ENCODE results near the gene BTBD2. TPM values are rescaled to one million over a fixed set of nuclear protein-coding genes. Genes with fewer than 3 reads are reported as not detected.
A peak's percentile ranks its signal among the peaks of the same experiment; 100 is the strongest.

BTBD2 gene
- total and polyA plus RNA-seq, 2 of the 13 experiments (the other 11 are each of a cell fraction or from before 2014, with no cell fraction given) = 28.1 to 45.3 TPM

DNA sequence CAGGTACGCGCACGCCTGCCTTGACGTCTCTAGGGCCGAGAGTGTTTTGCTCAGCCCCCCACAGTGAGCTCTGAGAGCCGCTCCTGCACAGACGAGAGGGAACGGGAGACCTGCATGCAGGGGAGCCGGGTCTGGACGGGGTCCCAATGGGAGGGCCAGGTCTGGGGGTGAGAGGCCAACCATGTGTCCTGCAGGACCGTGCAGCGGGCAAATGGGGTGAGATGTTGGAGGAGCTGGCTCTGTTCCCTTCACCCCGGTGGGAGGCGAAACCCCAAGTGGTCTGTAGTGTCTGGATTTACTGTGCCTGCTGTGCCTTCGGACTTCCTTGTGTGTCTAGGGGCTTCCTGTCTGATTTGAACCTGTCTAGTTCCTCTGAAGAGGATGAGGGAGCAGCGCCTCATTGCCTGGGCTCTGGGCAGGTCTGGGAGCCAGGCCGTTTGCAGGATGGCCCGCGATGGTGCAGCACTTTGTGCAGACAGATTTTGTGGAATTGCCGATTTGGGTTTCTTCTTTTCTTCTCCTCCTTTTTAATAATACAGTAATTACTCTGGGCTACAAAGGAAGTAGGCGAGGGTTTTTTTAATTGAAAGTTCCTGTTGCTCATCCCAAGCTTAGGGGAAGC lies 72.5 kb downstream of the BTBD2 start:
- FAIRE-seq = no peak
- CTCF ChIA-PET (ENCODE audit: low intra/inter-chr PET ratio, low total read pairs) = no interaction called here
- POLR2A ChIA-PET = interaction anchor here (0.6 kb wide), 2 partner anchors 43 to 211 kb away, joined by 3 read pairs; no protein-coding TSS in a partner anchor
- H3K4me2 ChIP-seq (ENCODE audit: low read depth, low read length) = peak overlapping the region; percentile 97
- peak overlapping the region; percentile 76 for H3K9ac ChIP-seq (ENCODE audit: insufficient read depth, low read depth, low read length)
- peaks cover 51% of the 10 kb centered on the region for H3K79me2 ChIP-seq (ENCODE audit: insufficient read depth, low read length)
- H3K36me3 ChIP-seq (replicated peaks in 1 of 2; ENCODE audit: control insufficient read depth in 1 of 2, insufficient read depth in 2 of 2, low read length in 2 of 2) = peaks cover 0 to 5% of the 10 kb centered on the region in 2 experiments; a peak in 1 of 5 replicates
- H3K9me3 ChIP-seq (ENCODE audit: low read length) = no peaks in the 10 kb centered on the region
- peak; percentile 2; the same call in 2 of the 3 replicates for ATAC-seq
- 40% methylated on average over 7 of the region's 21 CpGs for WGBS (ENCODE audit: low lambda C conversion rate)
- DNase-seq (ENCODE audit: low spot score) = no peak
- peak overlapping the region; percentile 84 for H3K27ac ChIP-seq (ENCODE audit: extremely low read length, insufficient read depth, low read length)
- no peak overlapping the region for H2AFZ ChIP-seq (ENCODE audit: low read length)
- BruUV-seq (replicated peaks) = no TSS peak
- peak overlapping the region; percentile 87 to 95 (median 95) for H3K4me3 ChIP-seq (replicated peaks in 1 of 3; ENCODE audit: insufficient read depth in 1 of 3, low read depth in 2 of 3, low read length in 3 of 3)
- no peaks in the 10 kb centered on the region; a peak in 1 of 5 replicates for H3K27me3 ChIP-seq (ENCODE audit: control insufficient read depth in 1 of 2, insufficient read depth in 2 of 2, low read length in 2 of 2)
- intact Hi-C loops (cut with micrococcal nuclease; ENCODE audit: unreplicated experiment) (no loop called here), in situ Hi-C loops (cut with HindIII; ENCODE audit: extremely low pct_ligation_motif_present, low pct_unique_long_range_greater_than_20kb) (no loop called here)
- TF ChIP-seq ZNF607 (CRISPR knock-in tag; IDR thresholded peaks at IDR 0.05; ENCODE audit: borderline replicate concordance) = no peak
- no peak for TF ChIP-seq CREB1 (IDR thresholded peaks at IDR 0.05)
- TF ChIP-seq CREB1 (CRISPR knock-in tag; IDR thresholded peaks at IDR 0.05) = no peak
- no peak for TF ChIP-seq SRY (CRISPR knock-in tag; IDR thresholded peaks at IDR 0.05)
- no peak for TF ChIP-seq GTF2F1 (IDR thresholded peaks at IDR 0.05; ENCODE audit: low read length)
- TF ChIP-seq ZKSCAN8 (CRISPR knock-in tag; IDR thresholded peaks at IDR 0.05; ENCODE audit: borderline replicate concordance) = no peak
- no peak for TF ChIP-seq ZNF234 (CRISPR knock-in tag; conservative IDR thresholded peaks at IDR 0.05)
- TF ChIP-seq, protein P1, sequence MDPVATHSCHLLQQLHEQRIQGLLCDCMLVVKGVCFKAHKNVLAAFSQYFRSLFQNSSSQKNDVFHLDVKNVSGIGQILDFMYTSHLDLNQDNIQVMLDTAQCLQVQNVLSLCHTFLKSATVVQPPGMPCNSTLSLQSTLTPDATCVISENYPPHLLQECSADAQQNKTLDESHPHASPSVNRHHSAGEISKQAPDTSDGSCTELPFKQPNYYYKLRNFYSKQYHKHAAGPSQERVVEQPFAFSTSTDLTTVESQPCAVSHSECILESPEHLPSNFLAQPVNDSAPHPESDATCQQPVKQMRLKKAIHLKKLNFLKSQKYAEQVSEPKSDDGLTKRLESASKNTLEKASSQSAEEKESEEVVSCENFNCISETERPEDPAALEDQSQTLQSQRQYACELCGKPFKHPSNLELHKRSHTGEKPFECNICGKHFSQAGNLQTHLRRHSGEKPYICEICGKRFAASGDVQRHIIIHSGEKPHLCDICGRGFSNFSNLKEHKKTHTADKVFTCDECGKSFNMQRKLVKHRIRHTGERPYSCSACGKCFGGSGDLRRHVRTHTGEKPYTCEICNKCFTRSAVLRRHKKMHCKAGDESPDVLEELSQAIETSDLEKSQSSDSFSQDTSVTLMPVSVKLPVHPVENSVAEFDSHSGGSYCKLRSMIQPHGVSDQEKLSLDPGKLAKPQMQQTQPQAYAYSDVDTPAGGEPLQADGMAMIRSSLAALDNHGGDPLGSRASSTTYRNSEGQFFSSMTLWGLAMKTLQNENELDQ (CRISPR knock-in tag; IDR thresholded peaks at IDR 0.05; ENCODE audit: borderline replicate concordance) = no peak
- TF ChIP-seq SAP130 (CRISPR knock-in tag; IDR thresholded peaks at IDR 0.05; ENCODE audit: low read depth) = no peak
- no peak for TF ChIP-seq RFX5 (IDR thresholded peaks at IDR 0.05; ENCODE audit: low read depth, low read length)
- TF ChIP-seq PCBP2 (optimal IDR thresholded peaks at IDR 0.05; ENCODE audit: low read depth, low read length, poor library complexity, severe bottlenecking) = no peak
- TF ChIP-seq, protein P2, sequence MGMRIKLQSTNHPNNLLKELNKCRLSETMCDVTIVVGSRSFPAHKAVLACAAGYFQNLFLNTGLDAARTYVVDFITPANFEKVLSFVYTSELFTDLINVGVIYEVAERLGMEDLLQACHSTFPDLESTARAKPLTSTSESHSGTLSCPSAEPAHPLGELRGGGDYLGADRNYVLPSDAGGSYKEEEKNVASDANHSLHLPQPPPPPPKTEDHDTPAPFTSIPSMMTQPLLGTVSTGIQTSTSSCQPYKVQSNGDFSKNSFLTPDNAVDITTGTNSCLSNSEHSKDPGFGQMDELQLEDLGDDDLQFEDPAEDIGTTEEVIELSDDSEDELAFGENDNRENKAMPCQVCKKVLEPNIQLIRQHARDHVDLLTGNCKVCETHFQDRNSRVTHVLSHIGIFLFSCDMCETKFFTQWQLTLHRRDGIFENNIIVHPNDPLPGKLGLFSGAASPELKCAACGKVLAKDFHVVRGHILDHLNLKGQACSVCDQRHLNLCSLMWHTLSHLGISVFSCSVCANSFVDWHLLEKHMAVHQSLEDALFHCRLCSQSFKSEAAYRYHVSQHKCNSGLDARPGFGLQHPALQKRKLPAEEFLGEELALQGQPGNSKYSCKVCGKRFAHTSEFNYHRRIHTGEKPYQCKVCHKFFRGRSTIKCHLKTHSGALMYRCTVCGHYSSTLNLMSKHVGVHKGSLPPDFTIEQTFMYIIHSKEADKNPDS (CRISPR knock-in tag; IDR thresholded peaks at IDR 0.05) = no peak
- H4K20me1 ChIP-seq (ENCODE audit: insufficient read depth, low read length) = peaks cover 46% of the 10 kb centered on the region
- H3K4me1 ChIP-seq (ENCODE audit: insufficient read depth, low read length) = peaks cover 31% of the 10 kb centered on the region

Measured in HepG2 (cell line).